ENCODE measurements around the gene RBM4. TPM values are rescaled to one million over a fixed set of nuclear protein-coding genes. Genes with fewer than 3 reads are reported as not detected.

The RBM4 gene
- total and polyA plus RNA-seq, 2 of the 4 experiments (the other 2 are of a cell fraction), result 165 to 198 TPM

- Histone ChIP-seq H3K4me2 (ENCODE audit: low read depth, low read length) (no peak overlapping the region), H3K18ac (ENCODE audit: low read depth, low read length) (no peak overlapping the region), H3K9me1 (ENCODE audit: insufficient read depth, low read length) (peaks cover 21% of the 10 kb centered on the region), H2BK20ac (ENCODE audit: low read depth, low read length) (no peak overlapping the region), H3K14ac (replicated peaks; ENCODE audit: low read depth, low read length) (no peak overlapping the region), H3K36me3 (ENCODE audit: control insufficient read depth, insufficient read depth, low read length) (peaks cover 53% of the 10 kb centered on the region), H3K4ac (ENCODE audit: low read depth, low read length) (no peak overlapping the region), H3K56ac (ENCODE audit: extremely low read depth, insufficient read depth, low read length) (no peak overlapping the region), H3K4me3 (ENCODE audit: insufficient read depth, low read depth, low read length) (no peak overlapping the region), H2AFZ (replicated peaks; ENCODE audit: low read length, poor library complexity) (no peak overlapping the region), H3K23ac (ENCODE audit: low read depth, low read length) (no peak overlapping the region), H2AK5ac (ENCODE audit: low read depth, low read length) (no peak overlapping the region), H3K27me3 (ENCODE audit: control insufficient read depth, insufficient read depth, low read length) (no peaks in the 10 kb centered on the region), H4K91ac (ENCODE audit: insufficient read depth, low read depth, low read length) (no peak overlapping the region), H3K4me1 (ENCODE audit: control insufficient read depth, insufficient read depth, low read length) (peaks cover 3% of the 10 kb centered on the region), H3K27ac (ENCODE audit: insufficient read depth, low read length) (no peak overlapping the region), H3K9me3 (ENCODE audit: control insufficient read depth, insufficient read depth, low read length) (no peaks in the 10 kb centered on the region), H2BK5ac (ENCODE audit: low read depth, low read length, poor library complexity, severe bottlenecking) (no peak overlapping the region), H4K5ac (ENCODE audit: low read depth, low read length) (no peak overlapping the region), H2BK15ac (ENCODE audit: low read depth, low read length) (no peak overlapping the region), H2AK9ac (replicated peaks; ENCODE audit: low read depth, low read length, poor library complexity) (no peak overlapping the region), H4K20me1 (ENCODE audit: insufficient read depth, low read length) (peaks cover 72% of the 10 kb centered on the region), H4K8ac (ENCODE audit: low read depth in 2 of 2, low read length in 2 of 2) (no peak overlapping the region), H2BK120ac (ENCODE audit: low read depth, low read length) (no peak overlapping the region), H3K9ac (ENCODE audit: low read depth, low read length) (no peak overlapping the region), H3K79me1 (ENCODE audit: low read depth in 1 of 2, low read length in 2 of 2) (peaks cover 43 to 80% of the 10 kb centered on the region in 2 experiments)
- DNase-seq (no peak), ATAC-seq (ENCODE audit: low read depth) (no peak)
- intact Hi-C loops (cut with micrococcal nuclease) (no loop called here), dilution Hi-C loops (cut with HindIII; ENCODE audit: low sequenced_read_pairs, unreplicated experiment) (no loop called here), in situ Hi-C loops (cut with MboI; ENCODE audit: low sequenced_read_pairs) (no loop called here)
- BruUV-seq (replicated peaks), result no TSS peak
- 100% methylated on average over 2 of the region's 5 CpGs; no CpG with 5 or more reads in 1 of the 2 experiments for WGBS, 2 experiments (ENCODE audit: extremely low coverage in 2 of 2, insufficient read length in 1 of 2)
- ChIA-PET POLR2A (ENCODE audit: unreplicated experiment) (no interaction called here), CTCF (no interaction called here)
- TF ChIP-seq, protein P1, sequence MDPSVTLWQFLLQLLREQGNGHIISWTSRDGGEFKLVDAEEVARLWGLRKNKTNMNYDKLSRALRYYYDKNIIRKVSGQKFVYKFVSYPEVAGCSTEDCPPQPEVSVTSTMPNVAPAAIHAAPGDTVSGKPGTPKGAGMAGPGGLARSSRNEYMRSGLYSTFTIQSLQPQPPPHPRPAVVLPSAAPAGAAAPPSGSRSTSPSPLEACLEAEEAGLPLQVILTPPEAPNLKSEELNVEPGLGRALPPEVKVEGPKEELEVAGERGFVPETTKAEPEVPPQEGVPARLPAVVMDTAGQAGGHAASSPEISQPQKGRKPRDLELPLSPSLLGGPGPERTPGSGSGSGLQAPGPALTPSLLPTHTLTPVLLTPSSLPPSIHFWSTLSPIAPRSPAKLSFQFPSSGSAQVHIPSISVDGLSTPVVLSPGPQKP (IDR thresholded peaks at IDR 0.05; ENCODE audit: borderline replicate concordance, low read depth, low read length), result no peak
- no peak for TF ChIP-seq RAD21 (IDR thresholded peaks at IDR 0.05; ENCODE audit: low read length)
Measured at GRCh38 chr11:66649903-66650302, 11.4 kb downstream of the RBM4 start.
